Measurements from ENCODE around the gene VAV2.

VAV2 gene

GRCh38 chr9:133780962-133781827, 210.9 kb downstream of the VAV2 start:
- ChIA-PET CTCF (interaction anchor here (0.5 to 7.5 kb wide), 13 partner anchors 9 to 1632 kb away, joined by 3 to 102 read pairs (median 6); no protein-coding TSS in a partner anchor), POLR2A (ENCODE audit: low non-redundant PET) (no interaction called here)
- peak overlapping the region; percentile 12 for H3K27ac ChIP-seq
- no peak for DNase-seq (ENCODE audit: low spot score)
- TF ChIP-seq CTCF (conservative IDR thresholded peaks at IDR 0.05; ENCODE audit: low read depth) = no peak

DNA sequence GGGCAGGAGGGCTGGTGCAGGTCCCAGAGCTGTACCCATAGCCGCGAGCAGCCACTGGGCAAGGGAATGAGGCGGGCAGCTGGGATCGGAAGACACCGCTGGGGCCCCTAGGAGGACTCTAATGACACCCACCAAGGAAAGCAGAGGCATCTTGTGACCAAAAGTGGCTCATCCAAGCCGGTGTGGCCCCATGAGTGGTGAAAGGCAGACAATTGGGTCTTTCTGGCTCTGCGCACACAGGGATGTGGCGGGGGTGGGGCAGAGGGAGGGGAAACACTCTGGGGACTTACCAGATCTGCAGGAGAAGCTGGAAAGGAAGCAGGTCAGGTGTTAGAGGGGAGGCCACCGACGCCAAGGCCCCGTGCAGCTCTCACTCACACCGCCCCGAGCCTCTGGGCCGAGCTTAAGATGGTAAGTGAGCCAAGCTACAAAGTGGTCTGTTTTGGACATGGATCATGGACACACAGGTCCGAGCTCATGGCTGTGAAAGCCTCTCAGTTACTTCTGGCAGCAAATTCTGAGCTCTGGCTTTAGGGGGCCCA, 211.6 kb downstream of the VAV2 start:
- peak overlapping the region; percentile 15 for H3K27ac ChIP-seq
- ChIA-PET CTCF (interaction anchor here (0.7 to 7.5 kb wide), 4 partner anchors 190 to 1633 kb away, joined by 3 to 102 read pairs (median 4); no protein-coding TSS in a partner anchor), POLR2A (ENCODE audit: low non-redundant PET) (no interaction called here)
- DNase-seq (ENCODE audit: low spot score) = no peak
- TF ChIP-seq CTCF (conservative IDR thresholded peaks at IDR 0.05; ENCODE audit: low read depth) = no peak

DNA sequence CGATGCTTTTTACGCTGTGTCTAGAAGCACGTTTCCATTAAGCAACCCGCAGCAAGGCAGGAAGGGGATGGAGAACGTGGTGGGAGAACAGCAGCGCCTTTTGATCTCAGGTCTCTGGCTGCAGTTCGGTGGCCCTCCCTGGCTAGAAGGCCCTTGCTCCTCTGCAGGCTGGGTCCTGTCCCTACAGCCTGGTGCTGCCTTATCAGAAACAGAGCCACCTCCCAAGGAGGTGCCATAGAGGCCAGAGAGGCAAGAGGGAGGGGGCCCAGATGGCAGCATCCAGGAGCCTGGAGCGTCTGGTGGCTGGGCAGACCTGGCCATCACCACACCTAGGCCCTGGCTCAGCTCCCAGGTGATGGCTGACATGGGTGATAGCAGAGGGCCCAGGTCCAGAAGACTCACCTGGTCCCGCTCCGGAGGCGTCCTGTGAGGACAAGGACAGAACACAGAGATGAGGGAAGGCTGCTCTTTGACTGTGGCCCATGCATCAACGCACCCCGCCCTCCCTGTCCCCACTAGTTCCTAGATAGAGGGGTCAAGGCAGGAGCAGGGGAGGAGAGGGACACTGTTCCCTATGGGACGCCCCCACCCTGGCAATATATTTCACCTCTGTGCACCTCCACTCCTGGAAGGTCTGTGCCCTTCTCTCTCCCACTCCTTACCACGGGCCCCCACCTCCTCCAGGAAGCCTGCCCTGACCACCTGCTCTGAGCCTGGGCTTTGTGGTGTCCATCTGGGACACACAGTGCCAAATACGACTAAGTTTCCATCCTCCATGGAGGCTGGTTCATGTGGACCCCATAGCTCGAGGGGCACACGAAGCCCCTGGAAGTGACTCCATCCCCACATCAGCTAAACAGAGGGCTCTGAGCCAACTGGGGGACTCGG, 212.4 kb downstream of the VAV2 start:
- no peak for TF ChIP-seq CTCF (conservative IDR thresholded peaks at IDR 0.05; ENCODE audit: low read depth)

GRCh38 chr9:133779081-133779480, 213.0 kb downstream of the VAV2 start:
- TF ChIP-seq CTCF (conservative IDR thresholded peaks at IDR 0.05; ENCODE audit: low read depth) = no peak
- CTCF ChIA-PET = interaction anchor here (7.5 kb wide), 1 partner anchor 215 kb away, joined by 102 read pairs; no protein-coding TSS in a partner anchor
- H3K27ac ChIP-seq = peak overlapping the region; percentile 15
- DNase-seq (ENCODE audit: low spot score) = no peak
- POLR2A ChIA-PET (ENCODE audit: low non-redundant PET) = no interaction called here

More for the DNA sequence above, 212.4 kb downstream of the VAV2 start:
- peak overlapping the region; percentile 15 for H3K27ac ChIP-seq
- ChIA-PET CTCF (interaction anchor here (7.5 kb wide), 1 partner anchor 215 kb away, joined by 102 read pairs; no protein-coding TSS in a partner anchor), POLR2A (ENCODE audit: low non-redundant PET) (no interaction called here)
- no peak for DNase-seq (ENCODE audit: low spot score)

GRCh38 chr9:133778336-133779013, 213.6 kb downstream of the VAV2 start:
- DNase-seq (ENCODE audit: low spot score) = no peak
- no peak for TF ChIP-seq CTCF (conservative IDR thresholded peaks at IDR 0.05; ENCODE audit: low read depth)
- ChIA-PET CTCF (interaction anchor here (0.5 to 7.5 kb wide), 2 partner anchors 216 to 227 kb away, joined by 3 to 102 read pairs; no protein-coding TSS in a partner anchor), POLR2A (ENCODE audit: low non-redundant PET) (no interaction called here)
- peak overlapping the region; percentile 15; the same call in 1 of the 2 replicates for H3K27ac ChIP-seq

Measured in RWPE1 (cell line).